Upper lobe of left lung (tissue), 6 donors: ENCODE measurements around the gene ANKRD13D. TPM values are rescaled to one million over a fixed set of nuclear protein-coding genes. Genes with fewer than 3 reads are reported as not detected.

Experiments used
- ATAC-seq, 2 donors: fragments of 200-7000 bp; cut with Tn5 transposase; one replicate each; pipeline ENCODE4 v1.9.1; 2022; ENCODE audit warnings: mild to moderate bottlenecking in 2 of 2, moderate library complexity in 2 of 2; ENCODE audit not compliant: low FRiP score in 2 of 2
- DNase-seq, 2 donors: peaks; one replicate each; pipeline ENCODE4 v3.0.0-alpha.2; 2019 to 2020
- H3K27ac ChIP-seq, 4 donors: fragments of 200-600 bp; sonication (generic); one replicate each; pipeline ENCODE4 v1.5.1; 2016 to 2019
- H3K27me3 ChIP-seq, 4 donors: fragments of 200-600 bp; sonication (generic); one replicate each; pipeline ENCODE4 v1.5.1; 2017 to 2019
- H3K36me3 ChIP-seq, 4 donors: fragments of 200-600 bp; sonication (generic); one replicate each; pipeline ENCODE4 v1.5.1; 2016 to 2019
- H3K4me1 ChIP-seq, 4 donors: fragments of 200-600 bp; sonication (generic); one replicate each; pipeline ENCODE4 v1.5.1; 2018 to 2019
- H3K4me3 ChIP-seq, 4 donors: fragments of 200-600 bp; sonication (generic); one replicate each; pipeline ENCODE4 v1.5.1; 2017 to 2019; ENCODE audit warnings: mild to moderate bottlenecking in 2 of 4, moderate library complexity in 1 of 4
- H3K9me3 ChIP-seq, 4 donors: fragments of 200-600 bp; sonication (generic); one replicate each; pipeline ENCODE4 v1.5.1; 2018 to 2019
- CTCF ChIP-seq, 6 experiments: fragments of 450-650 bp in 4 of 6; fragments of 200-600 bp in 2 of 6; sonication (generic) in 2 of 6; IDR thresholded peaks; one replicate each; pipeline ENCODE4 v1.5.1; 2016 to 2019; ENCODE audit warnings: antibody characterized with exemption in 6 of 6
- EP300 ChIP-seq, 4 donors: sonication (generic); formaldehyde crosslinking; IDR thresholded peaks; one replicate each; pipeline ENCODE4 v1.5.1; 2017; ENCODE audit warnings: antibody characterized with exemption in 4 of 4, control low read depth in 2 of 4
- POLR2A ChIP-seq, 4 donors: fragments of 450-650 bp; IDR thresholded peaks; one replicate each; pipeline ENCODE4 v1.5.1; 2016 to 2017; ENCODE audit warnings: antibody characterized with exemption in 4 of 4, mild to moderate bottlenecking in 2 of 4
- POLR2AphosphoS5 ChIP-seq, 2 donors: sonication (generic); formaldehyde crosslinking; IDR thresholded peaks; one replicate each; pipeline ENCODE4 v1.5.1; 2017; ENCODE audit warnings: antibody characterized with exemption in 2 of 2
- WGBS, 2 donors: methylation state at CpG; one replicate each; pipeline ENCODE4 v1.1.5; 2017 to 2018; 5-methylcytosine and 5-hydroxymethylcytosine counted together
- total RNA-seq, 6 donors: library from RNA; depleted of rRNA in 4 of 6; stranded (reverse); fragments of >200 nt in 4 of 6; gene quantifications; one replicate each; pipeline versions ENCODE4 v1.1.0 to v1.2.1, GENCODE V29; 2016 to 2021
- donor health status: DM: no; HTN: no; CAD: no; lungs with moderate emphysema.
- donor health status: DM: no; HTN: yes; CAD: no; lungs with severe emphysema.

Gene ANKRD13D
- total RNA-seq, 6 donors from 2014 or later = 47.4 to 221 (median 78.3) TPM

- no peak for ATAC-seq
- Histone ChIP-seq H3K36me3 (peaks cover 13 to 64% (median 35%) of the 10 kb centered on the region in 4 donors), H3K27me3 (no peaks in the 10 kb centered on the region), H3K27ac (no peak overlapping the region), H3K4me3 (no peak overlapping the region), H3K9me3 (peaks cover 0 to 10% (median 6%) of the 10 kb centered on the region in 4 donors), H3K4me1 (peaks cover 14 to 22% (median 16%) of the 10 kb centered on the region in 4 donors)
- WGBS, 2 donors = 94 to 96% methylated on average over 5 to 6 of the region's 7 CpGs
- TF ChIP-seq EP300 (IDR thresholded peaks at IDR 0.05) (no peak), POLR2AphosphoS5 (IDR thresholded peaks at IDR 0.05) (no peak), POLR2A (IDR thresholded peaks at IDR 0.05) (no peak), CTCF (IDR thresholded peaks at IDR 0.05) (no peak)
- DNase-seq = no peak
Measured at GRCh38 chr11:67298786-67299185, 9.7 kb downstream of the ANKRD13D start.

GRCh38 chr11:67299471-67300191 lies 10.5 kb downstream of the ANKRD13D start:
- TF ChIP-seq EP300 (IDR thresholded peaks at IDR 0.05) (no peak), POLR2A (IDR thresholded peaks at IDR 0.05) (no peak), POLR2AphosphoS5 (IDR thresholded peaks at IDR 0.05) (no peak), CTCF (IDR thresholded peaks at IDR 0.05) (no peak)
- Histone ChIP-seq H3K27me3 (no peaks in the 10 kb centered on the region), H3K9me3 (peaks cover 0 to 10% (median 6%) of the 10 kb centered on the region in 4 donors), H3K4me1 (peaks cover 21 to 30% (median 24%) of the 10 kb centered on the region in 4 donors), H3K27ac (no peak overlapping the region), H3K36me3 (peaks cover 13 to 56% (median 35%) of the 10 kb centered on the region in 4 donors), H3K4me3 (no peak overlapping the region)
- DNase-seq (peak in 1 of 2 donors; percentile 79), ATAC-seq (no peak)
- 85 to 95% methylated on average over 4 to 28 of the region's 29 CpGs for WGBS, 2 donors

- no peak for TF ChIP-seq EP300 (IDR thresholded peaks at IDR 0.05)
- peaks cover 23 to 37% (median 28%) of the 10 kb centered on the region in 4 donors for H3K4me1 ChIP-seq
- peaks cover 13 to 54% (median 32%) of the 10 kb centered on the region in 4 donors for H3K36me3 ChIP-seq
- DNase-seq (peak in 1 of 2 donors; percentile 52), ATAC-seq (no peak)
- 92 to 95% methylated on average over 11 of the region's 13 CpGs for WGBS, 2 donors
- H3K27ac ChIP-seq = no peak overlapping the region
- no peak overlapping the region for H3K4me3 ChIP-seq
- H3K27me3 ChIP-seq = no peaks in the 10 kb centered on the region
- H3K9me3 ChIP-seq = peaks cover 0 to 9% (median 6%) of the 10 kb centered on the region in 4 donors
Measured at GRCh38 chr11:67300256-67300755, 11.2 kb downstream of the ANKRD13D start.

GRCh38 chr11:67300756-67301312 lies 11.7 kb downstream of the ANKRD13D start:
- no peaks in the 10 kb centered on the region for H3K27me3 ChIP-seq
- peaks cover 23 to 39% (median 28%) of the 10 kb centered on the region in 4 donors for H3K4me1 ChIP-seq
- 92 to 95% methylated on average over 16 to 20 of the region's 22 CpGs for WGBS, 2 donors
- TF ChIP-seq CTCF (IDR thresholded peaks at IDR 0.05) = no peak
- TF ChIP-seq EP300 (IDR thresholded peaks at IDR 0.05) = no peak
- TF ChIP-seq POLR2AphosphoS5 (IDR thresholded peaks at IDR 0.05) = no peak
- no peak for TF ChIP-seq POLR2A (IDR thresholded peaks at IDR 0.05)
- peaks cover 13 to 49% (median 30%) of the 10 kb centered on the region in 4 donors for H3K36me3 ChIP-seq
- H3K9me3 ChIP-seq = peaks cover 0 to 3% (median 2%) of the 10 kb centered on the region in 4 donors
- no peak overlapping the region for H3K27ac ChIP-seq
- no peak for ATAC-seq
- H3K4me3 ChIP-seq = no peak overlapping the region
- peak in 1 of 2 donors; percentile 70 for DNase-seq

GRCh38 chr11:67301313-67301921 lies 12.3 kb downstream of the ANKRD13D start:
- 87 to 93% methylated on average over 12 to 16 of the region's 28 CpGs for WGBS, 2 donors
- Histone ChIP-seq H3K36me3 (peaks cover 13 to 45% (median 30%) of the 10 kb centered on the region in 4 donors), H3K4me3 (peak overlapping the region in 1 of 4 donors; percentile 99), H3K9me3 (no peaks in the 10 kb centered on the region), H3K27ac (peak overlapping the region in 3 of 4 donors; percentile 91 to 96 (median 94)), H3K4me1 (peaks cover 23 to 39% (median 28%) of the 10 kb centered on the region in 4 donors), H3K27me3 (no peaks in the 10 kb centered on the region)
- TF ChIP-seq POLR2AphosphoS5 (IDR thresholded peaks at IDR 0.05) (no peak), POLR2A (IDR thresholded peaks at IDR 0.05) (no peak), CTCF (IDR thresholded peaks at IDR 0.05) (no peak), EP300 (IDR thresholded peaks at IDR 0.05) (no peak)
- DNase-seq (peak; percentile 21 to 81), ATAC-seq (no peak)
